ENCODE results near the gene YIPF1. TPM values are rescaled to one million over a fixed set of nuclear protein-coding genes. Genes with fewer than 3 reads are reported as not detected.
"Not testable (repeated sequence)": the region's sequence is repeated elsewhere in the genome, so short reads cannot be mapped to it uniquely, and the experiment has no call there.

The YIPF1 gene
- total RNA-seq, 1 donor from 2014 or later = 37.3 TPM

- Mint-ChIP-seq H3K4me3 (ENCODE audit: low read depth) (no peak overlapping the region), H3K4me1 (ENCODE audit: low read depth) (no peaks in the 10 kb centered on the region), H3K9me3 (ENCODE audit: low read depth) (peaks cover 11% of the 10 kb centered on the region), H3K27ac (no peak overlapping the region), H3K27me3 (no peaks in the 10 kb centered on the region), H3K36me3 (ENCODE audit: insufficient read depth) (peaks cover 36% of the 10 kb centered on the region)
- no peak for TF ChIP-seq CTCF (IDR thresholded peaks at IDR 0.05; ENCODE audit: unreplicated experiment)
- DNase-seq (ENCODE audit: low spot score, unreplicated experiment) = no peak
Measured at GRCh38 chr1:53819387-53819786, 70.2 kb downstream of the YIPF1 start.

DNA sequence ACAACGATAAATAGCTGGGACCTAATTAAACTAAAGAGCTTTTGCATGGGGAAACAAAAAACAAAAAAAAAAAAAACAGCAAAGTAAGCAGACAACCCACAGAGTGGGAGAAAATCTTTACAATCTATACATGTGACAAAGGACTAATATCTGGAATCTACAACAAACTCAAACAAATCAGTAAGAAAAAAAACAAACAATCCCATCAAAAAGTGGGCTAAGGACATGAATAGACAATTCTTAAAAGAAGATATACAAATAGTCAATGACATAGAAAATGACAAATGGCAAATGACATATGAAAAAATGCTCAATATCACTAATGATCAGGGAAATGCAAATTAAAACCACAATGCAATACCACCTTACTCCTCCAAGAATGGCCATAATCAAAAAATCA lies 73.0 kb downstream of the YIPF1 start:
- Mint-ChIP-seq H3K9me3 (ENCODE audit: low read depth) (peaks cover 15% of the 10 kb centered on the region), H3K36me3 (ENCODE audit: insufficient read depth) (peaks cover 51% of the 10 kb centered on the region)
- not testable (repeated sequence) for DNase-seq (ENCODE audit: low spot score, unreplicated experiment); H3K4me3 Mint-ChIP-seq (ENCODE audit: low read depth); H3K27ac Mint-ChIP-seq; H3K27me3 Mint-ChIP-seq; H3K4me1 Mint-ChIP-seq (ENCODE audit: low read depth)

DNA sequence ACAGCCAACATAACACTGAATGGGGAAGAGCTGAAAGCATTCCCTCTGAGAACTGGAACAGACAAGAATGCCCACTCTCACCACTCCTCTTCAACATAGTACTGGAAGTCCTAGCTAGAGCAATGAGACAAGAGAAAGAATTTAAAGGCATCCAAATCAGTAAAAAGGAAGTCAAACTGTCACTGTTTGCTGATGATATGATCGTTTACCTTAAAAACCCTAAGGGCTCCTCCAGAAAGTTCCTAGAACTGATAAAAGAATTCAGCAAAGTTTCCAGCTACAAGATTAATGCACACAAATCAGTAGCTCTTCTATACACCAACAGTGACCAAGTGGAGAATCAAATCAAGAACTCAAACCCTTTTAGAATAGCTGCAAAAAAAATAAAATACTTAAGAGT lies 74.1 kb downstream of the YIPF1 start:
- not testable (repeated sequence) for H3K27me3 Mint-ChIP-seq; H3K27ac Mint-ChIP-seq; H3K4me1 Mint-ChIP-seq (ENCODE audit: low read depth); H3K4me3 Mint-ChIP-seq (ENCODE audit: low read depth); DNase-seq (ENCODE audit: low spot score, unreplicated experiment)
- Mint-ChIP-seq H3K36me3 (ENCODE audit: insufficient read depth) (peaks cover 55% of the 10 kb centered on the region), H3K9me3 (ENCODE audit: low read depth) (peaks cover 15% of the 10 kb centered on the region)

DNA sequence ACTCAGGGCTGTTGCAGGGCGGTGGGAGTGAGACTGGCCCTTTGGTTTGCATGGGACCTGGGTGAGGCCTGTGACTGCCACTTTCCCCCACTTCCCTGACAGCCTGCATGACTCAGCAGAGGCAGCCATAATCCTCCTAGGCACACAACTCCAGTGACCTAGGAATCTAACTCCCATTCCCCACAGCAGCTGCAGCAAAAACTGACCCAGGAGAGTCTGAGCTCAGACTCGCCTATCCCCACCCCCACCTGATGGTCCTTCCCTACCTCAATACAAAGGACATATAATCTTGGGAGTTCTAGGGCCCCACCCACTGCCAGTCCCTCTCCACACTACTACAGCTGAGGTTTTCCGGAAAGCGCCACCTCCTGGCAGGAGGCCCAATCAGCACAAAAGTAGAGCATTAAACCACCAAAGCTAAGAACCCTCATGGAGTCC lies 78.2 kb downstream of the YIPF1 start:
- Mint-ChIP-seq H3K27me3 (no peaks in the 10 kb centered on the region), H3K9me3 (ENCODE audit: low read depth) (peaks cover 6% of the 10 kb centered on the region), H3K4me3 (ENCODE audit: low read depth) (no peak overlapping the region), H3K4me1 (ENCODE audit: low read depth) (no peaks in the 10 kb centered on the region), H3K36me3 (ENCODE audit: insufficient read depth) (peaks cover 47% of the 10 kb centered on the region), H3K27ac (no peak overlapping the region)
- peak; percentile 19 for TF ChIP-seq CTCF (IDR thresholded peaks at IDR 0.05; ENCODE audit: unreplicated experiment)
- no peak for DNase-seq (ENCODE audit: low spot score, unreplicated experiment)

DNA sequence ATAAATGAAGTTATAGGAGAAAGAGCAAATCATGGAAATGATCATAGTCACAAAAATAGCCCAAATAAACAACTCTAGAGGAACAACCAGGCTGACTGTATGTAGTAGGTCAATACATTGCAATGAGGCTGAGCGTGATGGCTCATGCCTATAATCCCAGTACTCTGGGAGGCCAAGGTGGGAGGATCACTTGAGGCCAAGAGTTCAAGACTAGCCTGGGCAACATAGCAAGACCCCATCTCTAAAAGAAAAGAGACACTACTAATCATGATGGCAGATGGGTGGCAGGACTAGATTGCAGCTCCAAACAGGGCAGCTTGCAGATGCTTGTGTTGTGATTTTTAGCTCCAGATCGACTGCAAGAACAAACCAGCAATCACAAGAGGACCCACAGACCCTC lies 79.1 kb downstream of the YIPF1 start:
- Mint-ChIP-seq H3K27ac (peak overlapping the region; percentile 87), H3K36me3 (ENCODE audit: insufficient read depth) (peaks cover 42% of the 10 kb centered on the region)

GRCh38 chr1:53810007-53810406 lies 79.6 kb downstream of the YIPF1 start:
- H3K36me3 Mint-ChIP-seq (ENCODE audit: insufficient read depth) = peaks cover 38% of the 10 kb centered on the region
- H3K4me1 Mint-ChIP-seq (ENCODE audit: low read depth) = no peaks in the 10 kb centered on the region
- H3K27me3 Mint-ChIP-seq = no peaks in the 10 kb centered on the region
- peaks cover 4% of the 10 kb centered on the region for H3K9me3 Mint-ChIP-seq (ENCODE audit: low read depth)
- H3K27ac Mint-ChIP-seq = no peak overlapping the region
- DNase-seq (ENCODE audit: low spot score, unreplicated experiment) = no peak
- TF ChIP-seq CTCF (IDR thresholded peaks at IDR 0.05; ENCODE audit: unreplicated experiment) = no peak
- no peak overlapping the region for H3K4me3 Mint-ChIP-seq (ENCODE audit: low read depth)

More for the DNA sequence above, 79.1 kb downstream of the YIPF1 start:
- H3K4me3 Mint-ChIP-seq (ENCODE audit: low read depth) = no peak overlapping the region
- DNase-seq (ENCODE audit: low spot score, unreplicated experiment) = no peak
- TF ChIP-seq CTCF (IDR thresholded peaks at IDR 0.05; ENCODE audit: unreplicated experiment) = no peak
- no peaks in the 10 kb centered on the region for H3K4me1 Mint-ChIP-seq (ENCODE audit: low read depth)
- H3K27me3 Mint-ChIP-seq = no peaks in the 10 kb centered on the region
- H3K9me3 Mint-ChIP-seq (ENCODE audit: low read depth) = peaks cover 4% of the 10 kb centered on the region
